Measurements from ENCODE around the gene EYA2.

- TF ChIP-seq CTCF (conservative IDR thresholded peaks at IDR 0.05) (no peak), ZFX (IDR thresholded peaks at IDR 0.05) (no peak)
Measured at GRCh38 chr20:47148059-47148458, 253.4 kb downstream of the EYA2 start.

Data from C4-2B (cell line).